Central memory CD4-positive, alpha-beta T cell (primary cell): ENCODE results near the gene FFAR1.

Experiments used
- DNase-seq: peaks from one replicate; pipeline ENCODE4 v3.0.0; 2022

FFAR1 gene

GRCh38 chr19:35395382-35396199, 47.9 kb downstream of the FFAR1 start:
- DNase-seq = no peak

DNA sequence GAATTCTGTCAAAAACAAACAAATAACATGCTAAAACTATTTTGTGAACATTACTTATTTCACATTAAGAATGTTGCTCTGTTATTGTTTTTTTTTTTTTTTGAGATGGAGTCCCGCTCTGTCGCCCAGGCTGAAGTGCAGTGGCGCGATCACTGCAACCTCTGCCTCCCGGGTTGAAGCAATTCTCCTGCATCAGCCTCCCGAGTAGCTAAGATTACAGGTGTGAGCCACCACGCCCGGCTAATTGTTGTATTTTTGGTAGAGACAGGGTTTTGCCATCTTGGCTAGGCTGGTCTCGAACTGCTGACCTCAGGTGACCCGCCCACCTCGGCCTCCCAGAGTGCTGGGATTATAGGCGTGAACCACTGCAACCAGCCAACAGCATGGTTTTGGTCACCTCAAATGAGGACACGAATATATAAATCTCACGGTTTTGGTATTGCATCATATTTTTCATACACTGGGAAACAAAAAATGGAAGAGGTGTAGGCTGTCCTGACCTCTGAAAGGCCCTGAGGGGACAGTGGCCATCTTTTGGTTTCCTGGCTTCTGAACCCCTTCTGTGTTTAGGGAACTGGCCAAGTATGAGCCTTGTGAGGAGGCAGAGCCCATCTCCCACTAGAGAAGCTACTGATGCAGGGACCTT, 48.7 kb downstream of the FFAR1 start:
- no peak for DNase-seq

- DNase-seq = no peak
Observed at GRCh38 chr19:35397064-35397463, 49.4 kb downstream of the FFAR1 start.
